ENCODE measurements around the gene FAM184B. TPM values are rescaled to one million over a fixed set of nuclear protein-coding genes. Genes with fewer than 3 reads are reported as not detected.

Gene FAM184B
- polyA plus RNA-seq, 3 donors: not detected

DNA sequence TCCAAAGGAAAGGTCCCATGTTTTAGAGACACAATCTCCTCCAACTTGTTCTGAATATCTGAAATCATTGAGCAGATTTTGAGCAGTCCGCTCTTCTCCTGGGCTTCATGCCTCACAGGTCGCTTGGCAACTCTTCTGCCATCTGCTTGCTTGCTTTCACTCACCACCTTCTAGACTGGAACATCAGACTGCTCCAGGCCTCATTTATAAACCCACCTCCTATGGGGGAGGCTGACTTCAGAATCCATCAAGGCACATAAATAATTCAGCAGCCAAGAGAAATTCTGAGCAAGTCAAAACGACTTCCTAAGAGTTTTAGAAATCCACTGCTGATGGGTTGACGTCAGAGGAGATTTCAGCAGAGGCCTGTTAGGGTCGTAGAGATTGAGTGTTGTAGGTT is 64.1 kb downstream of the FAM184B start:
- H3K9me3 Mint-ChIP-seq: peaks cover 0 to 5% (median 0%) of the 10 kb centered on the region in 7 donors
- H3K4me3 Mint-ChIP-seq: no peak overlapping the region
- no peaks in the 10 kb centered on the region for H3K36me3 Mint-ChIP-seq
- no peak overlapping the region for H3K27ac Mint-ChIP-seq
- TF ChIP-seq, protein P1, sequence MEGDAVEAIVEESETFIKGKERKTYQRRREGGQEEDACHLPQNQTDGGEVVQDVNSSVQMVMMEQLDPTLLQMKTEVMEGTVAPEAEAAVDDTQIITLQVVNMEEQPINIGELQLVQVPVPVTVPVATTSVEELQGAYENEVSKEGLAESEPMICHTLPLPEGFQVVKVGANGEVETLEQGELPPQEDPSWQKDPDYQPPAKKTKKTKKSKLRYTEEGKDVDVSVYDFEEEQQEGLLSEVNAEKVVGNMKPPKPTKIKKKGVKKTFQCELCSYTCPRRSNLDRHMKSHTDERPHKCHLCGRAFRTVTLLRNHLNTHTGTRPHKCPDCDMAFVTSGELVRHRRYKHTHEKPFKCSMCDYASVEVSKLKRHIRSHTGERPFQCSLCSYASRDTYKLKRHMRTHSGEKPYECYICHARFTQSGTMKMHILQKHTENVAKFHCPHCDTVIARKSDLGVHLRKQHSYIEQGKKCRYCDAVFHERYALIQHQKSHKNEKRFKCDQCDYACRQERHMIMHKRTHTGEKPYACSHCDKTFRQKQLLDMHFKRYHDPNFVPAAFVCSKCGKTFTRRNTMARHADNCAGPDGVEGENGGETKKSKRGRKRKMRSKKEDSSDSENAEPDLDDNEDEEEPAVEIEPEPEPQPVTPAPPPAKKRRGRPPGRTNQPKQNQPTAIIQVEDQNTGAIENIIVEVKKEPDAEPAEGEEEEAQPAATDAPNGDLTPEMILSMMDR (IDR thresholded peaks at IDR 0.05): no peak
- no peaks in the 10 kb centered on the region for H3K4me1 Mint-ChIP-seq
- no peaks in the 10 kb centered on the region for H3K9me3 ChIP-seq (replicated peaks in 1 of 2; ENCODE audit: control insufficient read depth in 1 of 2, insufficient read depth in 1 of 2, low read length in 2 of 2)
- H3K27me3 Mint-ChIP-seq (ENCODE audit: low read depth in 3 of 3): peaks cover 2 to 4% (median 3%) of the 10 kb centered on the region in 3 donors
- intact Hi-C loops (cut with micrococcal nuclease): no loop called here
- H3K27ac ChIP-seq (ENCODE audit: low read depth in 1 of 2, low read length in 2 of 2): no peak overlapping the region
- no peaks in the 10 kb centered on the region for H3K4me1 ChIP-seq (ENCODE audit: control insufficient read depth in 1 of 2, insufficient read depth in 2 of 2, low read length in 2 of 2)
- no peaks in the 10 kb centered on the region for H3K79me2 ChIP-seq (ENCODE audit: insufficient read depth, low read length)
- no peaks in the 10 kb centered on the region for H3K27me3 ChIP-seq (ENCODE audit: control insufficient read depth in 2 of 2, insufficient read depth in 2 of 2, low read length in 2 of 2)
- H3K4me3 ChIP-seq (replicated peaks in 1 of 3; ENCODE audit: low read depth in 2 of 3, low read length in 3 of 3): no peak overlapping the region
- no peak overlapping the region for H3K4me2 ChIP-seq (replicated peaks; ENCODE audit: extremely low read depth, low read length, poor library complexity, severe bottlenecking)
- WGBS (ENCODE audit: insufficient coverage): 88% methylated on average over 5 of the region's 5 CpGs
- DNase-seq: no peak
- H3K36me3 ChIP-seq (replicated peaks in 1 of 2; ENCODE audit: control insufficient read depth in 1 of 2, insufficient read depth in 2 of 2, low read length in 2 of 2): no peaks in the 10 kb centered on the region
- no peaks in the 10 kb centered on the region for H4K20me1 ChIP-seq (ENCODE audit: insufficient read depth, low read length)
- no peak overlapping the region for H2AFZ ChIP-seq (ENCODE audit: insufficient read depth, low read depth, low read length, poor library complexity, severe bottlenecking)
- H3K9ac ChIP-seq (ENCODE audit: insufficient read depth, low read length, poor library complexity, severe bottlenecking): no peak overlapping the region

DNA sequence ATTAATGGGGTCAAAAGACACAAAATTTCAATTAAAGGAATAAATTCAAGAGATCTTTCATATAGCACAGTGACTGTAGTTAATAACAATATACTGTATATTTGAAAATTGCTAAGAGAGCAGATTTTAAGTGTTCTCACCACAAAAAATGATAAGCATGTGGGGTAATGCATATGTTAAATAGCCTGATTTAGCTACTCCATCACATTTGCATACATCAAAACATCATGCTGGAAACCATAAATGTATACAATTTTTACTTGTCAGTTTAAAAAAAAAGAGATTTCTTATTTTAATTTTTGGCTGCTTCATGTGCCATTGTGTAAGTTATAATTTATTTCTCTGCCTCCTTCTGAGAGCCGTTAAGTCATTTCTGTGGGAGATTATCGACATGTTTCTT is 65.9 kb downstream of the FAM184B start:
- H3K27ac ChIP-seq (ENCODE audit: low read depth in 1 of 2, low read length in 2 of 2): no peak overlapping the region
- Mint-ChIP-seq H3K4me3 (no peak overlapping the region), H3K27me3 (ENCODE audit: low read depth in 3 of 3) (peaks cover 2 to 6% (median 5%) of the 10 kb centered on the region in 3 donors), H3K9me3 (peaks cover 0 to 3% (median 0%) of the 10 kb centered on the region in 7 donors), H3K27ac (no peak overlapping the region), H3K4me1 (no peaks in the 10 kb centered on the region), H3K36me3 (no peaks in the 10 kb centered on the region)
- H3K36me3 ChIP-seq (replicated peaks in 1 of 2; ENCODE audit: control insufficient read depth in 1 of 2, insufficient read depth in 2 of 2, low read length in 2 of 2): no peaks in the 10 kb centered on the region
- H3K4me2 ChIP-seq (replicated peaks; ENCODE audit: extremely low read depth, low read length, poor library complexity, severe bottlenecking): no peak overlapping the region
- no peaks in the 10 kb centered on the region for H4K20me1 ChIP-seq (ENCODE audit: insufficient read depth, low read length)
- DNase-seq: no peak
- no peak overlapping the region for H3K4me3 ChIP-seq (replicated peaks in 1 of 3; ENCODE audit: low read depth in 2 of 3, low read length in 3 of 3)
- intact Hi-C loops (cut with micrococcal nuclease): no loop called here
- no peaks in the 10 kb centered on the region for H3K9me3 ChIP-seq (replicated peaks in 1 of 2; ENCODE audit: control insufficient read depth in 1 of 2, insufficient read depth in 1 of 2, low read length in 2 of 2)
- H3K79me2 ChIP-seq (ENCODE audit: insufficient read depth, low read length): no peaks in the 10 kb centered on the region
- H3K9ac ChIP-seq (ENCODE audit: insufficient read depth, low read length, poor library complexity, severe bottlenecking): no peak overlapping the region
- H2AFZ ChIP-seq (ENCODE audit: insufficient read depth, low read depth, low read length, poor library complexity, severe bottlenecking): no peak overlapping the region
- no peaks in the 10 kb centered on the region for H3K4me1 ChIP-seq (ENCODE audit: control insufficient read depth in 1 of 2, insufficient read depth in 2 of 2, low read length in 2 of 2)
- TF ChIP-seq, protein P1 (IDR thresholded peaks at IDR 0.05): no peak
- WGBS (ENCODE audit: insufficient coverage): no CpG with 5 or more reads among the region's 2 CpGs
- H3K27me3 ChIP-seq (ENCODE audit: control insufficient read depth in 2 of 2, insufficient read depth in 2 of 2, low read length in 2 of 2): no peaks in the 10 kb centered on the region

All from CD14-positive monocyte (primary cell).